SK-N-SH (cell line): ENCODE measurements around the gene DDA1.

Source experiments
- CTCF ChIP-seq: fragments of 200-600 bp; sonication (generic); IDR thresholded peaks from 2 replicates; pipeline ENCODE4 v1.6.1; 2017; ENCODE audit warnings: antibody characterized with exemption, mild to moderate bottlenecking, moderate library complexity
- EP300 ChIP-seq, 2 experiments: IDR thresholded peaks; 2 replicates each; pipeline versions ENCODE4 v1.4.0 to v1.6.1; 2012; ENCODE audit warnings: borderline replicate concordance in 1 of 2, low read depth in 1 of 2, low read length in 1 of 2
- GATA2 ChIP-seq: sonication (generic); formaldehyde crosslinking; IDR thresholded peaks from 2 replicates; pipeline ENCODE4 v1.5.0; 2020; ENCODE audit warnings: mild to moderate bottlenecking, missing genetic modification reagents
- NFIC ChIP-seq: IDR thresholded peaks from 2 replicates; pipeline ENCODE4 v1.4.0; 2012; ENCODE audit warnings: borderline replicate concordance
- NRF1 ChIP-seq: IDR thresholded peaks from 2 replicates; pipeline ENCODE4 v1.6.1; 2012; ENCODE audit warnings: low read depth, mild to moderate bottlenecking, low read length
- POLR2AphosphoS5 ChIP-seq: IDR thresholded peaks from 2 replicates; pipeline ENCODE4 v1.6.1; 2012; ENCODE audit warnings: low read depth, low read length
- RCOR1 ChIP-seq: fragments of 150-350 bp; IDR thresholded peaks from 2 replicates; pipeline ENCODE4 v1.6.1; 2017; ENCODE audit warnings: antibody characterized with exemption, low read length
- TAF1 ChIP-seq: IDR thresholded peaks from 2 replicates; pipeline ENCODE4 v1.6.1; 2012; ENCODE audit warnings: low read depth, mild to moderate bottlenecking, low read length, moderate library complexity, borderline replicate concordance
- USF1 ChIP-seq: IDR thresholded peaks from 2 replicates; pipeline ENCODE4 v1.4.0; 2012; ENCODE audit warnings: low read depth, borderline replicate concordance

- TF ChIP-seq NFIC (no peak), CTCF (no peak), POLR2AphosphoS5 (no peak), EP300 (IDR thresholded peaks at IDR 0.05; ENCODE audit: borderline replicate concordance in 1 of 2, low read depth in 1 of 2, low read length in 1 of 2) (no peak), NRF1 (no peak), RCOR1 (no peak), USF1 (no peak), GATA2 (CRISPR knock-in tag) (no peak), TAF1 (no peak)
These were observed 50.8 kb downstream of the DDA1 start for GRCh38 chr19:17359905-17360800.
